A549 (cell line): Measurements from ENCODE around the gene KCNMB1. TPM values are rescaled to one million over a fixed set of nuclear protein-coding genes. Genes with fewer than 3 reads are reported as not detected.

Source experiments
- ATAC-seq, 2 experiments: fragments of 200-7000 bp in 1 of 2; fragments of >200 bp in 1 of 2; cut with Nextera tagmentation in 1 of 2; cut with Tn5 transposase in 1 of 2; 3 replicates each; pipeline versions ENCODE4 v1.8.0 to v1.9.1; 2018 to 2020; ENCODE audit warnings: mild to moderate bottlenecking in 1 of 2, moderate library complexity in 1 of 2
- CTCF ChIA-PET: fragments of 300-600 bp; sonication (Branson Sonifier 250); formaldehyde crosslinking; extraction: SDS; loops from one replicate; lab custom pipeline; 2021; ENCODE audit warnings: antibody characterized with exemption, inconsistent platforms; lab: Yijun Ruan, JAX
- POLR2A ChIA-PET: fragments of 350-600 bp; formaldehyde crosslinking; extraction: SDS; loops from one replicate; lab custom pipeline; 2021; ENCODE audit warnings: antibody characterized with exemption, inconsistent platforms; lab: Yijun Ruan, JAX
- DNase-seq, 2 experiments: peaks; one replicate each; pipeline versions ENCODE4 v3.0.0 to v3.0.0-alpha.2; 2011 to 2016; ENCODE audit warnings: low read depth in 1 of 2, low spot score in 1 of 2
- FAIRE-seq: peaks from 2 replicates; lab custom pipeline; 2011; peaks lifted over from hg19 to GRCh38; lab: Jason Lieb, UNC
- H3K27ac ChIP-seq, 2 experiments: fragments of >200 bp; sonication (Bioruptor Twin); formaldehyde crosslinking; 3 replicates each; pipeline ENCODE4 v1.5.1; 2016 to 2017
- H3K4me1 ChIP-seq: fragments of >200 bp; sonication (Bioruptor Twin); formaldehyde crosslinking; 3 replicates; pipeline ENCODE4 v1.6.1; 2016
- H3K4me2 ChIP-seq: fragments of >200 bp; sonication (Bioruptor Twin); formaldehyde crosslinking; 3 replicates; pipeline ENCODE4 v1.6.1; 2016
- H3K4me3 ChIP-seq: fragments of >200 bp; sonication (Bioruptor Twin); formaldehyde crosslinking; 3 replicates; pipeline ENCODE4 v1.5.1; 2016
- H3K9me3 ChIP-seq: fragments of >200 bp; sonication (Bioruptor Twin); formaldehyde crosslinking; 3 replicates; pipeline ENCODE4 v1.6.1; 2016
- CBX2 ChIP-seq: fragments of 200-600 bp; sonication (generic); IDR thresholded peaks from 2 replicates; pipeline ENCODE4 v1.6.1; 2016; ENCODE audit warnings: low read depth, mild to moderate bottlenecking, borderline replicate concordance
- CBX8 ChIP-seq: fragments of 200-600 bp; sonication (generic); IDR thresholded peaks from 2 replicates; pipeline ENCODE4 v1.6.1; 2016
- CEBPB ChIP-seq, 2 experiments: fragments of >200 bp in 1 of 2; sonication (Bioruptor Twin) in 1 of 2; formaldehyde crosslinking in 1 of 2; IDR thresholded peaks; 2 replicates each; pipeline ENCODE4 v1.6.1; 2012 to 2016
- CTCF ChIP-seq: fragments of >200 bp; sonication (Bioruptor Twin); formaldehyde crosslinking; IDR thresholded peaks from 3 replicates; pipeline ENCODE4 v1.5.1; 2016
- E2F6 ChIP-seq: IDR thresholded peaks from 2 replicates; pipeline ENCODE4 v1.6.1; 2012; ENCODE audit warnings: low read depth, borderline replicate concordance
- EHF ChIP-seq: fragments of 250-450 bp; sonication (Bioruptor Pico); IDR thresholded peaks from 2 replicates; pipeline ENCODE4 v1.5.0; 2020; ENCODE audit warnings: mild to moderate bottlenecking
- HDAC2 ChIP-seq: fragments of 200-600 bp; sonication (generic); IDR thresholded peaks from 2 replicates; pipeline ENCODE4 v1.6.1; 2016
- JUNB ChIP-seq: fragments of >200 bp; sonication (Bioruptor Twin); formaldehyde crosslinking; IDR thresholded peaks from 2 replicates; pipeline ENCODE4 v1.6.1; 2016
- MAX ChIP-seq: IDR thresholded peaks from 2 replicates; pipeline ENCODE4 v1.6.1; 2012
- NFE2L2 ChIP-seq: fragments of 150-350 bp; conservative IDR thresholded peaks from 2 replicates; pipeline ENCODE4 v1.6.1; 2014; ENCODE audit warnings: low read length
- PHF8 ChIP-seq: fragments of 200-600 bp; sonication (generic); IDR thresholded peaks from 2 replicates; pipeline ENCODE4 v1.6.1; 2016; ENCODE audit warnings: low read depth, mild to moderate bottlenecking, antibody characterized with exemption, moderate library complexity, borderline replicate concordance
- RAD21 ChIP-seq, 2 experiments: fragments of >200 bp in 1 of 2; sonication (Bioruptor Twin) in 1 of 2; formaldehyde crosslinking in 1 of 2; IDR thresholded peaks in 1 of 2; conservative IDR thresholded peaks in 1 of 2; 2 replicates in 1 of 2; 3 replicates in 1 of 2; pipeline ENCODE4 v1.6.1; 2012 to 2018; ENCODE audit warnings: inconsistent platforms in 1 of 2
- RCOR1 ChIP-seq: fragments of 150-350 bp; IDR thresholded peaks from 2 replicates; pipeline ENCODE4 v1.6.1; 2014; ENCODE audit warnings: antibody characterized with exemption, low read length, low read depth
- REST ChIP-seq: fragments of 200-600 bp; sonication (generic); IDR thresholded peaks from 2 replicates; pipeline ENCODE4 v1.6.1; 2016; ENCODE audit warnings: antibody characterized with exemption, mild to moderate bottlenecking, moderate library complexity
- RFX5 ChIP-seq: fragments of 450-650 bp; IDR thresholded peaks from 2 replicates; pipeline ENCODE4 v1.7.1; 2014; ENCODE audit warnings: antibody characterized with exemption, mild to moderate bottlenecking, moderate library complexity
- RNF2 ChIP-seq: fragments of 200-600 bp; sonication (generic); IDR thresholded peaks from 2 replicates; pipeline ENCODE4 v1.6.1; 2016; ENCODE audit warnings: low read depth, mild to moderate bottlenecking, antibody characterized with exemption, moderate library complexity, borderline replicate concordance
- SREBF2 ChIP-seq: fragments of 450-650 bp; IDR thresholded peaks from 2 replicates; pipeline ENCODE4 v1.6.1; 2014; ENCODE audit warnings: mild to moderate bottlenecking, moderate library complexity
- TFCP2L1 ChIP-seq: fragments of 250-450 bp; sonication (Bioruptor Pico); IDR thresholded peaks from 2 replicates; pipeline ENCODE4 v1.5.0; 2021; ENCODE audit warnings: mild to moderate bottlenecking
- TP53 ChIP-seq: fragments of 250-450 bp; sonication (Bioruptor Pico); IDR thresholded peaks from 2 replicates; pipeline ENCODE4 v1.5.0; 2021; ENCODE audit warnings: mild to moderate bottlenecking, moderate library complexity
- ZNF302 ChIP-seq: fragments of 250-450 bp; sonication (Bioruptor Pico); IDR thresholded peaks from 2 replicates; pipeline ENCODE4 v1.9.0; 2021; ENCODE audit warnings: inconsistent platforms, mild to moderate bottlenecking, moderate library complexity
- WGBS: methylation state at CpG from one replicate; pipeline ENCODE4 v1.1.6; 2017; ENCODE audit errors: missing lambda C conversion rate; 5-methylcytosine and 5-hydroxymethylcytosine counted together
- polyA plus RNA-seq, 4 experiments: library from polyadenylated mRNA; depleted of rRNA in 3 of 4; stranded (reverse); fragments of >200 nt; fragmentation: RNase III in 1 of 4; extraction: RNeasy Plus Mini Kit Qiagen cat#74134 plus additional on column Dnase treatment in 1 of 4; gene quantifications; 2 replicates in 3 of 4; 3 replicates in 1 of 4; pipeline ENCODE4 v1.2.3, GENCODE V29; 2011 to 2017
- TF ChIP-seq, protein P1 (sequence below): fragments of 250-450 bp; sonication (Bioruptor Pico); IDR thresholded peaks from 2 replicates; pipeline ENCODE4 v1.5.0; 2021; ENCODE audit warnings: mild to moderate bottlenecking, moderate library complexity, borderline replicate concordance

The KCNMB1 gene
- polyA plus RNA-seq, 2 of the 4 experiments (the other 2 are of a cell fraction), result not detected

DNA sequence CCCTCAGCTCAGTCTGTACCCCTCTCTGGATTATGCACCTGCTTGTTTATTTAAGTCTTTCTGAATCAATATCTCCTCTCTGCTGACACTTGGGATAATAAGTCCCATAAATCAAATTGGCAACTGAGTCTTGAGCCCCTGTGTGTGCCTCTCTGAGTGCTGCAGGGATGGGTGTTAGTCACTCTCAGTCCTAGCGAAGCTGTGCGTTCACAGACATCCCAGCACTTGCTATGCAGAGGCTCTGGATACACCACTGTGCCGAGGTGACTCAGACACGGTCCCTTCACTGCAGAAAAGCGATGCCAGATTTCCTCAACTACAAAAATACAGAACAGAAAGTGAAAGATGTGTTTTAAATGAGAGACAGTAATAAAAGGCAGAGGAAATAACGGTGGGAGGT lies 4.1 kb upstream of the KCNMB1 start:
- Histone ChIP-seq H3K9me3 (no peaks in the 10 kb centered on the region), H3K4me1 (no peaks in the 10 kb centered on the region), H3K4me3 (no peak overlapping the region), H3K27ac (no peak overlapping the region), H3K4me2 (no peak overlapping the region)
- no peak for ATAC-seq
- TF ChIP-seq TP53 (CRISPR knock-in tag) (no peak), HDAC2 (no peak)
- TF ChIP-seq, protein P1, sequence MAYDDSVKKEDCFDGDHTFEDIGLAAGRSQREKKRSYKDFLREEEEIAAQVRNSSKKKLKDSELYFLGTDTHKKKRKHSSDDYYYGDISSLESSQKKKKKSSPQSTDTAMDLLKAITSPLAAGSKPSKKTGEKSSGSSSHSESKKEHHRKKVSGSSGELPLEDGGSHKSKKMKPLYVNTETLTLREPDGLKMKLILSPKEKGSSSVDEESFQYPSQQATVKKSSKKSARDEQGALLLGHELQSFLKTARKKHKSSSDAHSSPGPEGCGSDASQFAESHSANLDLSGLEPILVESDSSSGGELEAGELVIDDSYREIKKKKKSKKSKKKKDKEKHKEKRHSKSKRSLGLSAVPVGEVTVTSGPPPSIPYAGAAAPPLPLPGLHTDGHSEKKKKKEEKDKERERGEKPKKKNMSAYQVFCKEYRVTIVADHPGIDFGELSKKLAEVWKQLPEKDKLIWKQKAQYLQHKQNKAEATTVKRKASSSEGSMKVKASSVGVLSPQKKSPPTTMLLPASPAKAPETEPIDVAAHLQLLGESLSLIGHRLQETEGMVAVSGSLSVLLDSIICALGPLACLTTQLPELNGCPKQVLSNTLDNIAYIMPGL (CRISPR knock-in tag), result no peak
- 19% methylated on average over 4 of the region's 6 CpGs for WGBS
- no peak for DNase-seq
- CTCF ChIA-PET, result interaction anchor here (1.3 kb wide), 1 partner anchor 13 kb away, joined by 4 read pairs; no protein-coding TSS in a partner anchor
- POLR2A ChIA-PET, result no interaction called here
- no peak for FAIRE-seq

DNA sequence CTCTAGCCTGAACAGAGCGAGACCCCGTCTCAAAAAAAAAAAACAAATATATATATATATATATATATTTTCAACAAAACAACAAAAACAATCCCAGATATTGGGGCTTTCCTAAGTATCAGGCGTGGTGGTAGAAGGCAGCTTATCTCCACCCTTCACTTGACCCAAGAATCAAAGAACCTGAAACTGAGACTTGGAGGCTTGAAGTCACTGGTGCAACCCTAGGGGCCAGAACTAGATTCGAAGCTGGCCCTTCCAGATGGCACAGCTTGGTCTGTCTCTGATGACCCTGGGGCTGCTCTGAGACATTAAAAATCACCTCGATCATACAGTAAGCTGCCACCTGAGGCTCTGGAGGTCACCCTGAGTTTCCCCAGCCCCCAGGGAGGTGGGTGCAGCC lies 1.3 kb upstream of the KCNMB1 start:
- DNase-seq (no peak), FAIRE-seq (no peak), ATAC-seq (no peak)
- H3K27ac ChIP-seq, result no peak overlapping the region
- 49% methylated on average over 5 of the region's 5 CpGs for WGBS
- H3K9me3 ChIP-seq, result no peaks in the 10 kb centered on the region
- ChIA-PET CTCF (interaction anchor here (1.6 kb wide), 1 partner anchor 9 kb away, joined by 4 read pairs; no protein-coding TSS in a partner anchor), POLR2A (no interaction called here)
- H3K4me2 ChIP-seq, result no peak overlapping the region
- H3K4me3 ChIP-seq, result no peak overlapping the region
- no peak for TF ChIP-seq RCOR1
- TF ChIP-seq TFCP2L1 (CRISPR knock-in tag), result no peak
- TF ChIP-seq E2F6, result no peak
- no peak for TF ChIP-seq PHF8
- TF ChIP-seq RFX5, result no peak
- TF ChIP-seq ZNF302 (CRISPR knock-in tag), result no peak
- TF ChIP-seq TP53 (CRISPR knock-in tag), result no peak
- TF ChIP-seq CBX2, result no peak
- TF ChIP-seq SREBF2, result no peak
- TF ChIP-seq CBX8, result no peak
- no peak for TF ChIP-seq CTCF
- TF ChIP-seq NFE2L2, result no peak
- TF ChIP-seq RNF2, result no peak
- TF ChIP-seq REST, result no peak
- no peak for TF ChIP-seq JUNB
- TF ChIP-seq EHF, result no peak
- TF ChIP-seq MAX, result no peak
- TF ChIP-seq CEBPB (IDR thresholded peaks at IDR 0.05), result no peak
- no peak for TF ChIP-seq RAD21 (conservative IDR thresholded peaks at IDR 0.05 in 1 of 2, IDR thresholded peaks at IDR 0.05 in 1 of 2)
- no peaks in the 10 kb centered on the region for H3K4me1 ChIP-seq
